Measurements from ENCODE around the gene DOCK3. TPM values are rescaled to one million over a fixed set of nuclear protein-coding genes. Genes with fewer than 3 reads are reported as not detected.

Gene DOCK3
- total RNA-seq, 1 experiment from 2014 or later: 0.47 TPM

GRCh38 chr3:51271172-51271571, 596.4 kb downstream of the DOCK3 start:
- CTCF ChIA-PET: no interaction called here
- BruUV-seq (replicated peaks): no TSS peak
- intact Hi-C loops (cut with micrococcal nuclease; ENCODE audit: unreplicated experiment): no loop called here

GRCh38 chr3:51274052-51274451, 599.3 kb downstream of the DOCK3 start:
- Histone ChIP-seq H3K4me1 (ENCODE audit: insufficient read depth, low read length, poor library complexity, severe bottlenecking) (no peaks in the 10 kb centered on the region), H3K27ac (ENCODE audit: low read depth, low read length, poor library complexity, severe bottlenecking) (no peak overlapping the region), H3K4me3 (ENCODE audit: low read depth, low read length, poor library complexity, severe bottlenecking) (no peak overlapping the region), H3K27me3 (replicated peaks; ENCODE audit: insufficient read depth, low read depth, low read length, poor library complexity) (no peaks in the 10 kb centered on the region), H3K36me3 (ENCODE audit: insufficient read depth, low read length, poor library complexity, severe bottlenecking) (no peaks in the 10 kb centered on the region), H3K9me3 (ENCODE audit: low read depth, low read length, poor library complexity, severe bottlenecking) (no peaks in the 10 kb centered on the region)
- CTCF ChIA-PET: no interaction called here
- TF ChIP-seq CTCF (conservative IDR thresholded peaks at IDR 0.05; ENCODE audit: low read depth, low read length) (no peak), EZH2 (IDR thresholded peaks at IDR 0.05; ENCODE audit: borderline replicate concordance, low read depth, low read length, poor library complexity, severe bottlenecking) (no peak)
- DNase-seq (ENCODE audit: low spot score): no peak
- POLR2A ChIA-PET (ENCODE audit: low non-redundant PET): no interaction called here
- intact Hi-C loops (cut with micrococcal nuclease; ENCODE audit: unreplicated experiment): no loop called here
- BruUV-seq (replicated peaks): no TSS peak

More at GRCh38 chr3:51271172-51271571, 596.4 kb downstream of the DOCK3 start:
- Histone ChIP-seq H3K27me3 (replicated peaks; ENCODE audit: insufficient read depth, low read depth, low read length, poor library complexity) (no peaks in the 10 kb centered on the region), H3K4me1 (ENCODE audit: insufficient read depth, low read length, poor library complexity, severe bottlenecking) (no peaks in the 10 kb centered on the region), H3K4me3 (ENCODE audit: low read depth, low read length, poor library complexity, severe bottlenecking) (no peak overlapping the region), H3K36me3 (ENCODE audit: insufficient read depth, low read length, poor library complexity, severe bottlenecking) (no peaks in the 10 kb centered on the region), H3K9me3 (ENCODE audit: low read depth, low read length, poor library complexity, severe bottlenecking) (no peaks in the 10 kb centered on the region), H3K27ac (ENCODE audit: low read depth, low read length, poor library complexity, severe bottlenecking) (no peak overlapping the region)
- POLR2A ChIA-PET (ENCODE audit: low non-redundant PET): no interaction called here
- no peak for DNase-seq (ENCODE audit: low spot score)
- TF ChIP-seq EZH2 (IDR thresholded peaks at IDR 0.05; ENCODE audit: borderline replicate concordance, low read depth, low read length, poor library complexity, severe bottlenecking): no peak
- no peak for TF ChIP-seq CTCF (conservative IDR thresholded peaks at IDR 0.05; ENCODE audit: low read depth, low read length)

DNA sequence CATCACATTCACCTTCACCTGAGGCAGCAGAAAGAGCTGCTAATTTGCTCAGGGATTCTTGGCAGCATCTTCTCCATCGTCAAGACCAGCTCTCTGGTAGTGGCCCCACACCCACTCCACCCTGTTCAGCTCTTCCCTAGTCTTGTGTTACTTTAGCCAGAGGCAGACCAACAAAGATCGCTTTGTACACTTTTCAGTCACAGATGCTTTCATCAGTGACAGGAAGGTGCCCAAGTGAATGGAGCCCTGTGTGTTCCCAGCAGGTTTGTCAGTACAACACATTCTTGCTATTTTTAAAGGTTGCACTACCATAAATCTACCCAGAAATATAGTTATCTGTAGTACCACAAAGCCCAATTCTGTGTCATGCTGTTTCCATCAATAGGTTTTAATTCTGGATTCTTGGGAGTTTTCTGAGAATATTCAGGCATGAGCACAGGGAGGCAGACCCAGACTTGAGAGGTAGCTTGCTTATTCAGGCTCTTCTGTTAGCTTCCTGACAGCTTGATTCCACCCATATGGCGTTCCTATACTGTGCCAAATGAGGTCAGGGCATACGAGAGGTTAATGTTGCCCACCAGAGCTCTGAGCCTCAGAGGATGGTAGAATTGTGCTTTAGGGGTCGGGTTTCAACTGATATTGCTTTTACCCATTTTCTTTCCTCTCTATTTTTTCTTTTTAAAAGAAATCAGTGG, 600.5 kb downstream of the DOCK3 start:
- Histone ChIP-seq H3K4me1 (ENCODE audit: insufficient read depth, low read length, poor library complexity, severe bottlenecking) (no peaks in the 10 kb centered on the region), H3K9me3 (ENCODE audit: low read depth, low read length, poor library complexity, severe bottlenecking) (no peaks in the 10 kb centered on the region), H3K27ac (ENCODE audit: low read depth, low read length, poor library complexity, severe bottlenecking) (no peak overlapping the region), H3K4me3 (ENCODE audit: low read depth, low read length, poor library complexity, severe bottlenecking) (no peak overlapping the region), H3K36me3 (ENCODE audit: insufficient read depth, low read length, poor library complexity, severe bottlenecking) (no peaks in the 10 kb centered on the region), H3K27me3 (replicated peaks; ENCODE audit: insufficient read depth, low read depth, low read length, poor library complexity) (no peaks in the 10 kb centered on the region)
- intact Hi-C loops (cut with micrococcal nuclease; ENCODE audit: unreplicated experiment): no loop called here
- no peak for TF ChIP-seq EZH2 (IDR thresholded peaks at IDR 0.05; ENCODE audit: borderline replicate concordance, low read depth, low read length, poor library complexity, severe bottlenecking)
- no peak for DNase-seq (ENCODE audit: low spot score)
- CTCF ChIA-PET: no interaction called here
- no TSS peak for BruUV-seq (replicated peaks)
- POLR2A ChIA-PET (ENCODE audit: low non-redundant PET): no interaction called here

GRCh38 chr3:51276046-51276445, 601.3 kb downstream of the DOCK3 start:
- Histone ChIP-seq H3K4me3 (ENCODE audit: low read depth, low read length, poor library complexity, severe bottlenecking) (no peak overlapping the region), H3K27ac (ENCODE audit: low read depth, low read length, poor library complexity, severe bottlenecking) (no peak overlapping the region), H3K4me1 (ENCODE audit: insufficient read depth, low read length, poor library complexity, severe bottlenecking) (no peaks in the 10 kb centered on the region), H3K27me3 (replicated peaks; ENCODE audit: insufficient read depth, low read depth, low read length, poor library complexity) (no peaks in the 10 kb centered on the region), H3K9me3 (ENCODE audit: low read depth, low read length, poor library complexity, severe bottlenecking) (no peaks in the 10 kb centered on the region), H3K36me3 (ENCODE audit: insufficient read depth, low read length, poor library complexity, severe bottlenecking) (no peaks in the 10 kb centered on the region)
- DNase-seq (ENCODE audit: low spot score): no peak
- BruUV-seq (replicated peaks): no TSS peak
- ChIA-PET CTCF (no interaction called here), POLR2A (ENCODE audit: low non-redundant PET) (no interaction called here)
- no peak for TF ChIP-seq CTCF (conservative IDR thresholded peaks at IDR 0.05; ENCODE audit: low read depth, low read length)
- TF ChIP-seq EZH2 (IDR thresholded peaks at IDR 0.05; ENCODE audit: borderline replicate concordance, low read depth, low read length, poor library complexity, severe bottlenecking): no peak
- intact Hi-C loops (cut with micrococcal nuclease; ENCODE audit: unreplicated experiment): no loop called here
